ENCODE results near the gene SPINT1.

SPINT1 gene

GRCh38 chr15:40843885-40844695 is at the start of gene SPINT1:
Gene SPINT1, plus strand, starts transcription at chr15:40844048. Its CDS starts 507 bp downstream, at chr15:40844555.
- H3K27me3 Mint-ChIP-seq, result peaks cover 12% of the 10 kb centered on the region
- DNase-seq, result peak; percentile 84
- H3K4me3 Mint-ChIP-seq, result peak within 1 kb of the TSS; percentile 80
- no peaks in the 10 kb centered on the region for H3K9me3 Mint-ChIP-seq
- peak within 1 kb of the TSS; percentile 8 for H3K27ac Mint-ChIP-seq
- H3K4me1 Mint-ChIP-seq (ENCODE audit: low read depth), result peaks cover 29% of the 10 kb centered on the region
- H3K36me3 Mint-ChIP-seq (ENCODE audit: low read depth), result no peaks in the 10 kb centered on the region

- Mint-ChIP-seq H3K9me3 (no peaks in the 10 kb centered on the region), H3K4me3 (no peak overlapping the region), H3K4me1 (ENCODE audit: low read depth) (peaks cover 48% of the 10 kb centered on the region), H3K36me3 (ENCODE audit: low read depth) (peaks cover 62% of the 10 kb centered on the region), H3K27ac (no peak overlapping the region), H3K27me3 (no peaks in the 10 kb centered on the region)
- no peak for DNase-seq
These were observed 47.8 kb upstream of the SPINT1 start for GRCh38 chr15:40796041-40796440.

GRCh38 chr15:40796512-40796911 is 47.3 kb upstream of the SPINT1 start:
- Mint-ChIP-seq H3K27ac (no peak overlapping the region), H3K36me3 (ENCODE audit: low read depth) (peaks cover 65% of the 10 kb centered on the region), H3K4me3 (no peak overlapping the region), H3K9me3 (no peaks in the 10 kb centered on the region), H3K4me1 (ENCODE audit: low read depth) (peaks cover 51% of the 10 kb centered on the region), H3K27me3 (no peaks in the 10 kb centered on the region)
- no peak for DNase-seq

GRCh38 chr15:40799523-40799922 is 44.3 kb upstream of the SPINT1 start:
- Mint-ChIP-seq H3K27ac (no peak overlapping the region), H3K36me3 (ENCODE audit: low read depth) (peaks cover 62% of the 10 kb centered on the region), H3K4me1 (ENCODE audit: low read depth) (peaks cover 48% of the 10 kb centered on the region), H3K27me3 (no peaks in the 10 kb centered on the region), H3K4me3 (no peak overlapping the region), H3K9me3 (no peaks in the 10 kb centered on the region)
- DNase-seq, result no peak

GRCh38 chr15:40803076-40803475 is 40.8 kb upstream of the SPINT1 start:
- no peaks in the 10 kb centered on the region for H3K27me3 Mint-ChIP-seq
- peaks cover 48% of the 10 kb centered on the region for H3K4me1 Mint-ChIP-seq (ENCODE audit: low read depth)
- H3K27ac Mint-ChIP-seq, result no peak overlapping the region
- peaks cover 69% of the 10 kb centered on the region for H3K36me3 Mint-ChIP-seq (ENCODE audit: low read depth)
- H3K4me3 Mint-ChIP-seq, result no peak overlapping the region
- no peak for DNase-seq
- no peaks in the 10 kb centered on the region for H3K9me3 Mint-ChIP-seq

- Mint-ChIP-seq H3K4me3 (no peak overlapping the region), H3K4me1 (ENCODE audit: low read depth) (peaks cover 48% of the 10 kb centered on the region), H3K36me3 (ENCODE audit: low read depth) (peaks cover 65% of the 10 kb centered on the region), H3K27ac (no peak overlapping the region), H3K9me3 (no peaks in the 10 kb centered on the region), H3K27me3 (no peaks in the 10 kb centered on the region)
- no peak for DNase-seq
These were observed 40.2 kb upstream of the SPINT1 start for GRCh38 chr15:40803688-40804087.

- H3K27ac Mint-ChIP-seq, result peak overlapping the region; percentile 100
- peaks cover 36% of the 10 kb centered on the region for H3K4me1 Mint-ChIP-seq (ENCODE audit: low read depth)
- H3K27me3 Mint-ChIP-seq, result no peaks in the 10 kb centered on the region
- peak overlapping the region; percentile 97 for H3K4me3 Mint-ChIP-seq
- DNase-seq, result no peak
- no peaks in the 10 kb centered on the region for H3K9me3 Mint-ChIP-seq
- peaks cover 63% of the 10 kb centered on the region for H3K36me3 Mint-ChIP-seq (ENCODE audit: low read depth)
These were observed 37.2 kb upstream of the SPINT1 start for GRCh38 chr15:40806672-40807027.

- Mint-ChIP-seq H3K27me3 (no peaks in the 10 kb centered on the region), H3K36me3 (ENCODE audit: low read depth) (peaks cover 64% of the 10 kb centered on the region), H3K4me1 (ENCODE audit: low read depth) (peaks cover 33% of the 10 kb centered on the region), H3K9me3 (no peaks in the 10 kb centered on the region), H3K4me3 (peak within 1 kb of the TSS; percentile 97), H3K27ac (peak within 1 kb of the TSS; percentile 100)
- peak; percentile 95 for DNase-seq
These were observed 36.6 kb upstream of the SPINT1 start, which contains the start of the genes DNAJC17 and ZFYVE19 for GRCh38 chr15:40807028-40807887. Gene DNAJC17, minus strand, starts transcription at chr15:40807473. Its CDS starts 27 bp downstream, at chr15:40807446. Gene ZFYVE19, plus strand, starts transcription at chr15:40807089. Its CDS starts 501 bp downstream, at chr15:40807590.

- no peaks in the 10 kb centered on the region for H3K9me3 Mint-ChIP-seq
- H3K4me1 Mint-ChIP-seq (ENCODE audit: low read depth), result peaks cover 31% of the 10 kb centered on the region
- peak overlapping the region; percentile 97 for H3K4me3 Mint-ChIP-seq
- peaks cover 65% of the 10 kb centered on the region for H3K36me3 Mint-ChIP-seq (ENCODE audit: low read depth)
- H3K27me3 Mint-ChIP-seq, result no peaks in the 10 kb centered on the region
- DNase-seq, result no peak
- peak overlapping the region; percentile 100 for H3K27ac Mint-ChIP-seq
These were observed 35.9 kb upstream of the SPINT1 start for GRCh38 chr15:40807888-40808461.

GRCh38 chr15:40808861-40809450 is 34.9 kb upstream of the SPINT1 start:
- DNase-seq, result no peak
- Mint-ChIP-seq H3K9me3 (no peaks in the 10 kb centered on the region), H3K27ac (no peak overlapping the region), H3K4me1 (ENCODE audit: low read depth) (peaks cover 26% of the 10 kb centered on the region), H3K27me3 (no peaks in the 10 kb centered on the region), H3K36me3 (ENCODE audit: low read depth) (peaks cover 66% of the 10 kb centered on the region), H3K4me3 (peak overlapping the region; percentile 97)

- no peaks in the 10 kb centered on the region for H3K9me3 Mint-ChIP-seq
- peaks cover 14% of the 10 kb centered on the region for H3K4me1 Mint-ChIP-seq (ENCODE audit: low read depth)
- no peak overlapping the region for H3K27ac Mint-ChIP-seq
- no peak for DNase-seq
- peaks cover 65% of the 10 kb centered on the region for H3K36me3 Mint-ChIP-seq (ENCODE audit: low read depth)
- no peaks in the 10 kb centered on the region for H3K27me3 Mint-ChIP-seq
- H3K4me3 Mint-ChIP-seq, result no peak overlapping the region
These were observed 31.0 kb upstream of the SPINT1 start for GRCh38 chr15:40812721-40813425.

- Mint-ChIP-seq H3K4me1 (ENCODE audit: low read depth) (no peaks in the 10 kb centered on the region), H3K4me3 (no peak overlapping the region), H3K36me3 (ENCODE audit: low read depth) (peaks cover 50% of the 10 kb centered on the region), H3K27me3 (no peaks in the 10 kb centered on the region), H3K27ac (no peak overlapping the region), H3K9me3 (no peaks in the 10 kb centered on the region)
- DNase-seq, result no peak
These were observed 28.7 kb upstream of the SPINT1 start for GRCh38 chr15:40815042-40815698.

GRCh38 chr15:40819048-40819447 is 24.8 kb upstream of the SPINT1 start:
- Mint-ChIP-seq H3K27ac (no peak overlapping the region), H3K4me1 (ENCODE audit: low read depth) (no peaks in the 10 kb centered on the region), H3K27me3 (no peaks in the 10 kb centered on the region), H3K9me3 (no peaks in the 10 kb centered on the region), H3K4me3 (no peak overlapping the region), H3K36me3 (ENCODE audit: low read depth) (peaks cover 17% of the 10 kb centered on the region)
- no peak for DNase-seq
